B cell (primary cell): ENCODE measurements around the gene ETFB. TPM values are rescaled to one million over a fixed set of nuclear protein-coding genes. Genes with fewer than 3 reads are reported as not detected.
A peak's percentile ranks its signal among the peaks of the same experiment; 100 is the strongest.

Experiments
- ATAC-seq: fragments of 200-7000 bp; cut with Tn5 transposase; one replicate; pipeline ENCODE4 v1.10.0; 2021; ENCODE audit warnings: low read depth, mild to moderate bottlenecking, moderate number of reproducible peaks, moderate library complexity
- CTCF ChIA-PET: fragments of 350-600 bp; sonication (Branson Sonifier 250); formaldehyde crosslinking; loops from one replicate; lab custom pipeline; 2021; ENCODE audit warnings: antibody characterized with exemption, inconsistent platforms; lab: Charles Lee
- POLR2A ChIA-PET: fragments of 350-600 bp; sonication (Branson Sonifier 250); formaldehyde crosslinking; loops from one replicate; lab custom pipeline; 2021; ENCODE audit warnings: antibody characterized with exemption; lab: Charles Lee
- DNase-seq: peaks from one replicate; pipeline ENCODE4 v3.0.0; 2013
- H2AFZ ChIP-seq: 2 replicates; pipeline ENCODE4 v1.6.1; 2012; ENCODE audit warnings: mild to moderate bottlenecking, low read depth, low read length; ENCODE audit not compliant: insufficient read depth, poor library complexity, severe bottlenecking
- H3K27ac ChIP-seq, 2 donors: 1 replicate in 1 of 2; 2 replicates in 1 of 2; pipeline ENCODE4 v1.5.1; 2012 to 2013; ENCODE audit warnings: low read length in 2 of 2, mild to moderate bottlenecking in 2 of 2, moderate library complexity in 1 of 2
- H3K27me3 ChIP-seq, 4 experiments: fragments of 200-600 bp in 1 of 4; sonication (generic) in 1 of 4; replicated peaks in 1 of 4; 1 replicate in 2 of 4; 2 replicates in 2 of 4; pipeline versions ENCODE4 v1.6.1 to v1.7.0; 2013 to 2016; ENCODE audit warnings: low read length in 3 of 4, mild to moderate bottlenecking in 2 of 4, mixed read lengths in 1 of 4, moderate library complexity in 1 of 4; ENCODE audit not compliant: insufficient read depth in 4 of 4, control insufficient read depth in 3 of 4; ENCODE audit errors: control extremely low read depth in 1 of 4
- H3K36me3 ChIP-seq, 2 experiments: replicated peaks in 1 of 2; 1 replicate in 1 of 2; 2 replicates in 1 of 2; pipeline versions ENCODE4 v1.6.1 to v1.7.1; 2013; ENCODE audit warnings: low read length in 1 of 2; ENCODE audit not compliant: insufficient read depth in 2 of 2, control insufficient read depth in 1 of 2; ENCODE audit errors: control extremely low read depth in 1 of 2, extremely low read depth in 1 of 2
- H3K4me1 ChIP-seq, 2 donors: fragments of 200-600 bp in 1 of 2; sonication (generic) in 1 of 2; 1 replicate in 1 of 2; 2 replicates in 1 of 2; pipeline versions ENCODE4 v1.5.1 to v1.6.1; 2013 to 2017; ENCODE audit warnings: low read length in 2 of 2; ENCODE audit not compliant: control insufficient read depth in 2 of 2, insufficient read depth in 2 of 2
- H3K4me2 ChIP-seq: replicated peaks from 2 replicates; pipeline ENCODE3; 2012; ENCODE audit warnings: mild to moderate bottlenecking, low read depth, low read length; ENCODE audit not compliant: poor library complexity, severe bottlenecking
- H3K4me3 ChIP-seq, 5 experiments: fragments of 200-600 bp in 1 of 5; sonication (generic) in 1 of 5; 1 replicate in 3 of 5; 2 replicates in 2 of 5; pipeline versions ENCODE4 v1.5.1 to v1.7.0; 2011 to 2016; ENCODE audit warnings: low read length in 4 of 5, mild to moderate bottlenecking in 4 of 5, low read depth in 2 of 5, control low read depth in 1 of 5, moderate library complexity in 1 of 5; ENCODE audit not compliant: insufficient read depth in 1 of 5; ENCODE audit errors: control extremely low read depth in 1 of 5, extremely low read depth in 1 of 5
- H3K79me2 ChIP-seq: fragments of 200-600 bp; sonication (generic); one replicate; pipeline ENCODE4 v1.6.0; 2016; ENCODE audit warnings: low read length; ENCODE audit not compliant: control insufficient read depth, insufficient read depth
- H3K9ac ChIP-seq: fragments of 200-600 bp; sonication (generic); 2 replicates; pipeline ENCODE4 v1.6.1; 2017; ENCODE audit warnings: mild to moderate bottlenecking, low read length, moderate library complexity
- H3K9me3 ChIP-seq, 3 donors: one replicate each; pipeline versions ENCODE4 v1.6.1 to v1.7.1; 2013; ENCODE audit warnings: low read length in 2 of 3; ENCODE audit not compliant: control insufficient read depth in 2 of 3, insufficient read depth in 1 of 3; ENCODE audit errors: control extremely low read depth in 1 of 3
- H4K20me1 ChIP-seq: 2 replicates; pipeline ENCODE4 v1.6.0; 2012; ENCODE audit warnings: mild to moderate bottlenecking, low read length; ENCODE audit not compliant: insufficient read depth, control insufficient read depth, poor library complexity, severe bottlenecking
- H3K27ac Mint-ChIP-seq: one replicate; pipeline ENCODE4 v1.8.0; 2021; ENCODE audit warnings: mixed read lengths
- H3K27me3 Mint-ChIP-seq: one replicate; pipeline ENCODE4 v1.8.0; 2021; ENCODE audit warnings: mixed read lengths
- H3K4me1 Mint-ChIP-seq: one replicate; pipeline ENCODE4 v1.8.0; 2021; ENCODE audit warnings: mixed read lengths
- H3K4me3 Mint-ChIP-seq: one replicate; pipeline ENCODE4 v1.8.0; 2021; ENCODE audit warnings: mixed read lengths
- H3K9me3 Mint-ChIP-seq: one replicate; pipeline ENCODE4 v1.8.0; 2022; ENCODE audit warnings: mixed read lengths; ENCODE audit not compliant: insufficient read depth
- CTCF ChIP-seq: fragments of 200-600 bp; IDR thresholded peaks from one replicate; pipeline ENCODE4 v1.8.0; 2022; ENCODE audit warnings: antibody characterized with exemption, mild to moderate bottlenecking
- EZH2 ChIP-seq: IDR thresholded peaks from 2 replicates; pipeline ENCODE4 v1.6.1; 2012; ENCODE audit warnings: borderline replicate concordance, low read depth, mild to moderate bottlenecking, moderate library complexity, low read length; ENCODE audit not compliant: insufficient read depth, poor library complexity, severe bottlenecking
- WGBS: methylation state at CpG from one replicate; pipeline ENCODE4 v1.1.5; 2013; ENCODE audit warnings: missing lambda C conversion rate; ENCODE audit not compliant: insufficient coverage; 5-methylcytosine and 5-hydroxymethylcytosine counted together
- intact Hi-C: fragments of 100-400 bp; cut with micrococcal nuclease; formaldehyde crosslinking; loops from one replicate; pipeline ENCODE4 v1.10.0; 2022
- polyA plus RNA-seq: library from polyadenylated mRNA; depleted of rRNA; stranded (reverse); fragments of >200 nt; gene quantifications from 2 replicates; pipeline ENCODE4 v1.2.3, GENCODE V29; 2012
- total RNA-seq, 2 donors: library from RNA; stranded (reverse); fragments of 120-200 nt in 1 of 2; gene quantifications; 1 replicate in 1 of 2; 2 replicates in 1 of 2; pipeline versions ENCODE4 v1.2.3 to v1.2.4, GENCODE V29; 2013 to 2022

ETFB gene
- total and polyA plus RNA-seq, 2 donors (not counting 1 experiment from before 2014, with no cell fraction given), result 33.3 to 76.5 TPM

GRCh38 chr19:51394050-51394836 lies 28.1 kb upstream of the ETFB start:
- Histone ChIP-seq H3K9me3 (peaks cover 0 to 5% (median 0%) of the 10 kb centered on the region in 3 donors), H3K27me3 (peaks cover 0 to 4% (median 0%) of the 10 kb centered on the region in 4 experiments), H3K27ac (peak overlapping the region; percentile 63 to 73), H3K79me2 (no peaks in the 10 kb centered on the region), H3K4me3 (peak overlapping the region; percentile 43 to 74 (median 62)), H3K9ac (peak overlapping the region; percentile 60), H3K36me3 (no peaks in the 10 kb centered on the region), H4K20me1 (no peaks in the 10 kb centered on the region), H3K4me2 (peak overlapping the region; percentile 82), H2AFZ (peak overlapping the region; percentile 88), H3K4me1 (peaks cover 22 to 33% of the 10 kb centered on the region in 2 donors)
- DNase-seq (peak; percentile 95), ATAC-seq (peak; percentile 92)
- 4% methylated on average over 37 of the region's 45 CpGs for WGBS
- ChIA-PET POLR2A (interaction anchor here (0.7 to 2.9 kb wide), 6 partner anchors 16 to 177 kb away, joined by 3 to 13 read pairs (median 7); partner anchors contain the start of genes SIGLEC10 and ZNF175), CTCF (interaction anchor here (0.6 to 9.2 kb wide), 12 partner anchors 14 to 120 kb away, joined by 3 to 98 read pairs (median 4); partner anchors contain the start of genes ETFB, SIGLEC10 and VSIG10L)
- peak overlapping the region; percentile 85 for H3K4me3 Mint-ChIP-seq
- no peaks in the 10 kb centered on the region for H3K9me3 Mint-ChIP-seq
- peak overlapping the region; percentile 78 for H3K27ac Mint-ChIP-seq
- H3K4me1 Mint-ChIP-seq, result peaks cover 30% of the 10 kb centered on the region
- TF ChIP-seq CTCF (peak; percentile 13), EZH2 (no peak)
- H3K27me3 Mint-ChIP-seq, result no peaks in the 10 kb centered on the region
- intact Hi-C loops, result loop anchor here (1.0 to 2.0 kb wide), 6 partner anchors 23 to 79 kb away; partner anchors contain the start of gene SIGLEC10

GRCh38 chr19:51392701-51393100 lies 26.5 kb upstream of the ETFB start:
- Histone ChIP-seq H3K27ac (no peak overlapping the region), H3K9ac (no peak overlapping the region), H2AFZ (no peak overlapping the region), H4K20me1 (no peaks in the 10 kb centered on the region), H3K4me2 (no peak overlapping the region), H3K27me3 (peaks cover 0 to 4% (median 0%) of the 10 kb centered on the region in 4 experiments), H3K4me1 (peaks cover 22 to 33% of the 10 kb centered on the region in 2 donors), H3K36me3 (no peaks in the 10 kb centered on the region), H3K9me3 (peaks cover 0 to 5% (median 0%) of the 10 kb centered on the region in 3 donors), H3K79me2 (no peaks in the 10 kb centered on the region), H3K4me3 (no peak overlapping the region)
- H3K9me3 Mint-ChIP-seq, result no peaks in the 10 kb centered on the region
- WGBS, result no CpG with 5 or more reads among the region's 1 CpG
- ATAC-seq (no peak), DNase-seq (no peak)
- H3K4me3 Mint-ChIP-seq, result peak overlapping the region; percentile 52
- TF ChIP-seq CTCF, result no peak
- no peak for TF ChIP-seq EZH2
- H3K27ac Mint-ChIP-seq, result no peak overlapping the region
- peaks cover 30% of the 10 kb centered on the region for H3K4me1 Mint-ChIP-seq
- ChIA-PET CTCF (interaction anchor here (1.2 to 1.4 kb wide), 2 partner anchors 25 to 267 kb away, joined by 3 to 4 read pairs; no protein-coding TSS in a partner anchor), POLR2A (no interaction called here)
- intact Hi-C loops, result no loop called here
- no peaks in the 10 kb centered on the region for H3K27me3 Mint-ChIP-seq
